Muscle layer of duodenum (tissue), 2 donors: ENCODE results near the gene MPRIP.

Experiments used
- H3K27ac ChIP-seq: one replicate; pipeline ENCODE4 v1.7.0; 2013; ENCODE audit warnings: mild to moderate bottlenecking, low read length
- H3K27me3 ChIP-seq: one replicate; pipeline ENCODE4 v1.7.0; 2013; ENCODE audit warnings: low read depth, mild to moderate bottlenecking, control low read depth, low read length
- H3K36me3 ChIP-seq, 2 donors: one replicate each; pipeline ENCODE4 v1.7.0; 2013; ENCODE audit warnings: low read length in 2 of 2, control low read depth in 1 of 2, mild to moderate bottlenecking in 1 of 2; ENCODE audit not compliant: insufficient read depth in 2 of 2, control insufficient read depth in 1 of 2
- H3K4me1 ChIP-seq, 2 donors: one replicate each; pipeline ENCODE4 v1.7.0; 2013; ENCODE audit warnings: low read length in 2 of 2, mild to moderate bottlenecking in 2 of 2, control low read depth in 1 of 2, moderate library complexity in 1 of 2; ENCODE audit not compliant: insufficient read depth in 2 of 2, control insufficient read depth in 1 of 2
- H3K4me3 ChIP-seq, 2 donors: one replicate each; pipeline ENCODE4 v1.7.0; 2013; ENCODE audit warnings: low read length in 2 of 2, low read depth in 1 of 2, mild to moderate bottlenecking in 1 of 2
- H3K9me3 ChIP-seq, 2 donors: one replicate each; pipeline ENCODE4 v1.7.0; 2013; ENCODE audit warnings: low read length in 2 of 2, control low read depth in 1 of 2, mild to moderate bottlenecking in 1 of 2; ENCODE audit not compliant: control insufficient read depth in 1 of 2
- donor health status: healthy.

Gene MPRIP

GRCh38 chr17:17216776-17217175 lies 174.5 kb downstream of the MPRIP start:
- peaks cover 62 to 84% of the 10 kb centered on the region in 2 donors for H3K36me3 ChIP-seq
- no peak overlapping the region for H3K4me3 ChIP-seq
- H3K27ac ChIP-seq: no peak overlapping the region

GRCh38 chr17:17217995-17218394 lies 175.7 kb downstream of the MPRIP start:
- H3K9me3 ChIP-seq: no peaks in the 10 kb centered on the region
- H3K36me3 ChIP-seq: peaks cover 68 to 92% of the 10 kb centered on the region in 2 donors

More at GRCh38 chr17:17216776-17217175, 174.5 kb downstream of the MPRIP start:
- Histone ChIP-seq H3K4me1 (peaks cover 0 to 14% of the 10 kb centered on the region in 2 donors), H3K9me3 (no peaks in the 10 kb centered on the region), H3K27me3 (no peaks in the 10 kb centered on the region)

DNA sequence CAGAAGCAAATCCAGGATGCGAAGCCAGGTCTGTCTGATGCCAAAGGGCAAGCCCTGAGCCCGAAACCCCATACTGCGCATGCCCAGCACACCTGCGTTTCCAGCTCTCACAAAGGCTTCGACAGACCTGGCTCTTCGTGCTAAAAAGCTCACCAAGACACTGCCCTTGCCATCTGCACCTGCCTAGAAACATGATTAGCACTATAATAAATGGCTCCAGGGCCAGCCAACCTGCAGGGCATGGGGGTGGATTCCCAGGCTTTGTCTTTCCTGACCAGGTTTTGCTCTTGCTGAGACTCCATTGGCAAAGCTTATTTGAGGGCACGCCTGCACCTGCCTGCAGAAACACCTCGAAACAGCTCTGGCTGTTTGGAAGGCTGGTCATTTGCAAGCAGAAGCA lies 178.3 kb downstream of the MPRIP start:
- no peak overlapping the region for H3K4me3 ChIP-seq
- no peak overlapping the region for H3K27ac ChIP-seq
- H3K27me3 ChIP-seq: no peaks in the 10 kb centered on the region
- H3K4me1 ChIP-seq: peaks cover 0 to 14% of the 10 kb centered on the region in 2 donors
- H3K36me3 ChIP-seq: peaks cover 76 to 94% of the 10 kb centered on the region in 2 donors
- H3K9me3 ChIP-seq: no peaks in the 10 kb centered on the region

More at GRCh38 chr17:17217995-17218394, 175.7 kb downstream of the MPRIP start:
- Histone ChIP-seq H3K4me3 (no peak overlapping the region), H3K27me3 (no peaks in the 10 kb centered on the region), H3K27ac (no peak overlapping the region), H3K4me1 (peaks cover 0 to 14% of the 10 kb centered on the region in 2 donors)

- Histone ChIP-seq H3K27me3 (no peaks in the 10 kb centered on the region), H3K27ac (no peak overlapping the region), H3K36me3 (peaks cover 78 to 94% of the 10 kb centered on the region in 2 donors), H3K4me1 (peaks cover 0 to 14% of the 10 kb centered on the region in 2 donors), H3K9me3 (no peaks in the 10 kb centered on the region), H3K4me3 (no peak overlapping the region)
These were observed 179.1 kb downstream of the MPRIP start for GRCh38 chr17:17221329-17221728.

GRCh38 chr17:17223736-17224135 lies 181.5 kb downstream of the MPRIP start:
- peaks cover 0 to 1% of the 10 kb centered on the region in 2 donors for H3K4me1 ChIP-seq
- no peaks in the 10 kb centered on the region for H3K9me3 ChIP-seq
- peaks cover 80 to 94% of the 10 kb centered on the region in 2 donors for H3K36me3 ChIP-seq
- H3K27me3 ChIP-seq: no peaks in the 10 kb centered on the region
- H3K4me3 ChIP-seq: no peak overlapping the region
- no peak overlapping the region for H3K27ac ChIP-seq

DNA sequence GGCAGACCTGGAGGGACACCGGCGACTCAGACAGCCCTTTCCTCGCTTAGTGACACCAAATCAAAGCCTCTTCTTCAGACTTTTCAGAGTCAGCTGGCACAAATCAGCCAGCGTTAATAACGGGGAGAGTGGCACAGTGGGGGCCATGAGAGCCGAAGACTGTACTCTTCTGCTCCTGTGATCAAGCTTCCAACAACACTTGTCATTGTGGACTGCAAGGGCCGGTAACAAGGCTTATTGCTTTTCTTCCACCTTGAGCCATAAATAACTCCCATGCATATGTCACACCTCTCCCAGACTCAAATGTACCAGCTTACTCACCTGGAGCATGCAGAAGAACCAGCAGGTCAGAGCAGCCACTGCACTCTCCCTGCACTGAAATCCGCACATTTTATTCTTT lies 181.9 kb downstream of the MPRIP start:
- no peak overlapping the region for H3K27ac ChIP-seq
- H3K4me1 ChIP-seq: no peaks in the 10 kb centered on the region
- H3K27me3 ChIP-seq: no peaks in the 10 kb centered on the region
- H3K4me3 ChIP-seq: no peak overlapping the region
- no peaks in the 10 kb centered on the region for H3K9me3 ChIP-seq
- H3K36me3 ChIP-seq: peaks cover 83 to 94% of the 10 kb centered on the region in 2 donors

- Histone ChIP-seq H3K36me3 (peaks cover 73 to 99% of the 10 kb centered on the region in 2 donors), H3K4me1 (no peaks in the 10 kb centered on the region), H3K27me3 (no peaks in the 10 kb centered on the region), H3K9me3 (no peaks in the 10 kb centered on the region), H3K27ac (no peak overlapping the region), H3K4me3 (no peak overlapping the region)
These were observed 183.6 kb downstream of the MPRIP start for GRCh38 chr17:17225901-17226300.

- Histone ChIP-seq H3K4me1 (no peaks in the 10 kb centered on the region), H3K27me3 (no peaks in the 10 kb centered on the region), H3K36me3 (peaks cover 65 to 99% of the 10 kb centered on the region in 2 donors), H3K4me3 (no peak overlapping the region), H3K9me3 (no peaks in the 10 kb centered on the region), H3K27ac (no peak overlapping the region)
These were observed 184.4 kb downstream of the MPRIP start for GRCh38 chr17:17226451-17227265.

DNA sequence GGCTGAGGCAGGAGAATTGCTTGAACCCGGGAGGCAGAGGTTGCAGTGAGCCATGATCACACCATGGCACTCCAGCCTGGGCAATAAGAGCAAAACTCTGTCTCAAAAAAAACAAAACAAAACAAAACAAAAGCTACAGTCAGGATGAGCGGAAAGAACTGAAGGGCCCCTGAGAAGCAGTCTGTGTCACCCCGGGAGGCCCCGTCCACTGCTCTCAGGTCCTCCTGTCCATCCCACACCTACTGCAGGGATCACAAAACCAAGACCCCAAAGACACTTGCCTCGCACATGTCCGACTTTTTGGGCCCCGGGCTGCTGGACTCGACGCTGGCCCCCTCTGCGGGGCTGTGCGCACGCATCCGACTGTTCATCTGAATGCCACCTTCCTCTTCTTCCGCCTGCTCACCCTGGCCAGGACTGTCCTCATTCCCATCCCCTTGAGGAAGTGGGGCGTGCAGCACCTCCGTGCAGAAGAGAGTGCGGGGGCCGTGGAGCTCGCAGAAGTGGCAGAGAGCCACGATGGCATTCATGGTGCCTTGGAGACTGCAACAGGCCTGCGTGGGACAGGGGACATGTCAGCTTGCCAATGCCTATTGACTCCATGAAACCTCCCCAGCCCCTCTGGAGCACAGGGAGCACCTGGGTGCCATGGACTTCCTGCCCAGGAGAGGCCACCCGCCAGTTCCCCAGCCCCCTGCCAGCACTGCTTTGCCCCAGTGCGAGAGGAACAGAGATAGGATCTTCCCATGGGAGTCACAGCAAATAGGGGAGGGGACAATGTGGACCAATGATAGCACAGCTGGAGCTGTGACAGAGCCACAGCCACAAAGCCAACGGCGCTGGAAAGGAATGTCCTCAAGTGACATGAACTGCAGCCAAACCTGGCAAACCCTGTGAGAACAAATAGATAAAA lies 185.6 kb downstream of the MPRIP start:
- Histone ChIP-seq H3K27me3 (no peaks in the 10 kb centered on the region), H3K36me3 (peaks cover 55 to 99% of the 10 kb centered on the region in 2 donors), H3K4me3 (no peak overlapping the region), H3K9me3 (no peaks in the 10 kb centered on the region), H3K27ac (no peak overlapping the region), H3K4me1 (peaks cover 0 to 6% of the 10 kb centered on the region in 2 donors)

- no peaks in the 10 kb centered on the region for H3K27me3 ChIP-seq
- H3K36me3 ChIP-seq: peaks cover 49 to 92% of the 10 kb centered on the region in 2 donors
- H3K4me3 ChIP-seq: no peak overlapping the region
- no peaks in the 10 kb centered on the region for H3K9me3 ChIP-seq
- H3K4me1 ChIP-seq: peaks cover 0 to 8% of the 10 kb centered on the region in 2 donors
- H3K27ac ChIP-seq: no peak overlapping the region
These were observed 186.4 kb downstream of the MPRIP start for GRCh38 chr17:17228521-17229279.
